ENCODE measurements around the gene ODR4.
A peak's percentile ranks its signal among the peaks of the same experiment; 100 is the strongest.

The ODR4 gene

DNA sequence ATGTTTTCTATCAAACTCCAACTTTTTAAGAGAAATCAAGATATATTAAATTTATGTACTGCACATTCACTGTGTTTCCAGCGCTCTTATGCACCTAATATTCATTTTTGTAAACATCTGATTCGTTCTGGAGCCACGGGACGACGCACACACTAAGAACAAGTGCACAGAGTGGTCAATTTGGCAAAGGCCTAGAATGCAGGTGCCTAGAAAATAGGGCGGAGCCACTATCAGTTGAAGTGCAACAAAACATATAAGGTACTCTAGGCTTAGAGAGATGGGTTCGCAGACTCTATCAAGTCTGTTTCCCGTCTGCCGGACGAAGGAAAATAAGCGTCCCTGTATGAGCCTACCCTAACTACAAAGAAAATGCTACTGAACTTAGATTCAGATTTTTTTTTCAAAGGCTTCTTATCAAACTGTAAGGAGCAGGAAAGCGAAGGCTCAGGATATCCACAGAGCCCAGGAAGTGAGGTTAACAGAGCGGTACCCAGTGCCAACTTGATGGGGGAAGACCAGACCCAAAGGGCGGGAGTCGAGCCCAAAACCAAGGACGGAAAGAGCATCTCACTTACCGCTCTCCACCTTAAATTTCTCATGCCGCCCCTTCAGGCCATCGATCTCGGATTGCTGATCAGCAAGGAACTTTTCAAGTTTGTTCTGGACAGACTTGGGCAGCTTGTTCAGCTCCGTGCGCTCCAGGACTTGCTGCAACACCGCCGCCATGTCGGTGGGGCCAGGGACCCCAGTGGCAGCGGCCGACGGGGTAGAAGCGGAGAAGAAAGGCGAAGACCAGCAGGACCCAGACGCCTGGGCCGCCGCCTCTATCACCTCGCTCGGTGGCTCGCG, 1.1 kb upstream of the ODR4 start:
- Histone ChIP-seq H3K79me2 (ENCODE audit: insufficient read depth, low read length) (peaks cover 84% of the 10 kb centered on the region), H3K4me3 (ENCODE audit: insufficient read depth, low read length, poor library complexity, severe bottlenecking) (peak overlapping the region; percentile 86), H3K36me3 (ENCODE audit: low read length) (peaks cover 36% of the 10 kb centered on the region), H3K9me2 (replicated peaks; ENCODE audit: insufficient read depth, low read length) (no peaks in the 10 kb centered on the region), H3K27ac (ENCODE audit: low read depth, low read length) (peak overlapping the region; percentile 72), H3F3A (ENCODE audit: insufficient read depth) (0 out of 2 replicates have a peak, but pooled peaks cover 4% of the 10 kb centered on the region), H3K9me3 (ENCODE audit: insufficient read depth, low read length) (no peaks in the 10 kb centered on the region), H4K20me1 (ENCODE audit: low read depth, low read length) (peaks cover 27% of the 10 kb centered on the region), H3K27me3 (ENCODE audit: low read length) (no peaks in the 10 kb centered on the region), H3K4me2 (ENCODE audit: low read depth, low read length, poor library complexity, severe bottlenecking) (peak overlapping the region; percentile 94), H3K9ac (ENCODE audit: low read length) (peak overlapping the region; percentile 81), H2AFZ (ENCODE audit: low read depth, low read length, severe bottlenecking) (peak overlapping the region; percentile 83)
- TF ChIP-seq EZH2phosphoT487 (conservative IDR thresholded peaks at IDR 0.05; ENCODE audit: low read length), result no peak
- TF ChIP-seq, protein P1, sequence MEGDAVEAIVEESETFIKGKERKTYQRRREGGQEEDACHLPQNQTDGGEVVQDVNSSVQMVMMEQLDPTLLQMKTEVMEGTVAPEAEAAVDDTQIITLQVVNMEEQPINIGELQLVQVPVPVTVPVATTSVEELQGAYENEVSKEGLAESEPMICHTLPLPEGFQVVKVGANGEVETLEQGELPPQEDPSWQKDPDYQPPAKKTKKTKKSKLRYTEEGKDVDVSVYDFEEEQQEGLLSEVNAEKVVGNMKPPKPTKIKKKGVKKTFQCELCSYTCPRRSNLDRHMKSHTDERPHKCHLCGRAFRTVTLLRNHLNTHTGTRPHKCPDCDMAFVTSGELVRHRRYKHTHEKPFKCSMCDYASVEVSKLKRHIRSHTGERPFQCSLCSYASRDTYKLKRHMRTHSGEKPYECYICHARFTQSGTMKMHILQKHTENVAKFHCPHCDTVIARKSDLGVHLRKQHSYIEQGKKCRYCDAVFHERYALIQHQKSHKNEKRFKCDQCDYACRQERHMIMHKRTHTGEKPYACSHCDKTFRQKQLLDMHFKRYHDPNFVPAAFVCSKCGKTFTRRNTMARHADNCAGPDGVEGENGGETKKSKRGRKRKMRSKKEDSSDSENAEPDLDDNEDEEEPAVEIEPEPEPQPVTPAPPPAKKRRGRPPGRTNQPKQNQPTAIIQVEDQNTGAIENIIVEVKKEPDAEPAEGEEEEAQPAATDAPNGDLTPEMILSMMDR (IDR thresholded peaks at IDR 0.05; ENCODE audit: insufficient read depth, low read length, poor library complexity, severe bottlenecking), result no peak

DNA sequence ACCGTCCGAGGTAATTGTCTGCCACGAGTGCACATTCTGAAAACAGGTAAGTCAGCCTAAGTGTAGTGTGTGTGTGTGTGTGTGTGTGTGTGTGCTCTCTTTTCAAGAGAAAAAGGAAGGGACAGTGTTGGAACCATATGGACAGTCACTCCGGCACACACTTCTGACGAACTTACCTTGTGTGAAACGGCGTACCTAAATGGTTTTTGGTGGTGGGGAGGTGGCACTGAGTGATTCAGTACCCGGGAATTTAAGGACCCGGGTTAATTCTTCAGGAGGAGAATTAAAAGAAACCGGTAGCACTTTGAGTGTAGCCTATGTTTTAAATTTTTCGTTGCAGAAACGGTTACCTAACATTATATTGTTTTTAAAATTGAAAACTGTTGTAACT, 286 bp downstream of the ODR4 start:
- Histone ChIP-seq H3F3A (ENCODE audit: insufficient read depth) (0 out of 2 replicates have a peak, but pooled peaks cover 4% of the 10 kb centered on the region), H3K79me2 (ENCODE audit: insufficient read depth, low read length) (peaks cover 76% of the 10 kb centered on the region), H2AFZ (ENCODE audit: low read depth, low read length, severe bottlenecking) (peak overlapping the region; percentile 83), H3K36me3 (ENCODE audit: low read length) (peaks cover 26% of the 10 kb centered on the region), H3K4me3 (ENCODE audit: insufficient read depth, low read length, poor library complexity, severe bottlenecking) (peak overlapping the region; percentile 86), H3K9me3 (ENCODE audit: insufficient read depth, low read length) (no peaks in the 10 kb centered on the region), H4K20me1 (ENCODE audit: low read depth, low read length) (peaks cover 17% of the 10 kb centered on the region), H3K4me2 (ENCODE audit: low read depth, low read length, poor library complexity, severe bottlenecking) (peak overlapping the region; percentile 94), H3K27me3 (ENCODE audit: low read length) (no peaks in the 10 kb centered on the region), H3K9me2 (replicated peaks; ENCODE audit: insufficient read depth, low read length) (no peaks in the 10 kb centered on the region), H3K9ac (ENCODE audit: low read length) (peak overlapping the region; percentile 81), H3K27ac (ENCODE audit: low read depth, low read length) (peak overlapping the region; percentile 72)
- no peak for TF ChIP-seq EZH2phosphoT487 (conservative IDR thresholded peaks at IDR 0.05; ENCODE audit: low read length)
- TF ChIP-seq, protein P1 (IDR thresholded peaks at IDR 0.05; ENCODE audit: insufficient read depth, low read length, poor library complexity, severe bottlenecking), result no peak

DNA sequence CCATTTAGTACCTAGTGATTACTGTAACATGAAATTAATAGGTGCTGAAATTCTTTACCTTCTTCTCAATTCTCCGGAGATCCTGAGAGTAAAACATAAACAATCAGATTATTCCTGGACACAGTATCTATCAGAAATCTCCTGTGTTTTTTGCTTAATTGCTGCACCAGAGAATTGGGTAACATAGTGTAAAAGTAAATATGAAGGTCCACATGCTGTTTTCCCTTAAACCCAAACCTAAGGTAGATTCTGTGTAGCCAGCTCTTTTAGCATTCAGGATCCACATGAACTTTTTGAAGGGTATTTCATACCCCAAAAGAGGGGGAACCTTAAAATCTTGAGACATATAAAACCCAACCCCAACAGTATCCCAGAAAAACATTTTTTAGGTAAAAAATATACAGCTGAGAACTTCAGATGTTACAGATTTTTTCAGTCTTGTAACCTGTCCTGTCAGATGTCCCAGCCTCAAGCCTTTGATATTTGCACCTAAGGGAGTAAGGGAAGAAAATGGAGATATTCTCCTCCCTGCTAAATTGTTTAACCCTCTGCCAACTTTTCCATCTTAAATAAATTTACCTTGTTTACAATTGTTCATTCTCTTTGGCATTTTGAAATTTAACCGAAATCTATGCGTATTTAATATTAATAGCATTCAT, 11.2 kb downstream of the ODR4 start:
- H3K36me3 ChIP-seq (ENCODE audit: low read length), result peaks cover 53% of the 10 kb centered on the region; the same call in 1 of the 2 replicates
- H2AFZ ChIP-seq (ENCODE audit: low read depth, low read length, severe bottlenecking), result no peak overlapping the region
- H3K9me3 ChIP-seq (ENCODE audit: insufficient read depth, low read length), result no peaks in the 10 kb centered on the region
- no peaks in the 10 kb centered on the region for H3K79me2 ChIP-seq (ENCODE audit: insufficient read depth, low read length)
- no peak for TF ChIP-seq EZH2phosphoT487 (conservative IDR thresholded peaks at IDR 0.05; ENCODE audit: low read length)
- no peaks in the 10 kb centered on the region; the same call in 1 of the 2 replicates for H3F3A ChIP-seq (ENCODE audit: insufficient read depth)
- no peak overlapping the region for H3K9ac ChIP-seq (ENCODE audit: low read length)
- no peaks in the 10 kb centered on the region for H4K20me1 ChIP-seq (ENCODE audit: low read depth, low read length)
- no peaks in the 10 kb centered on the region for H3K9me2 ChIP-seq (replicated peaks; ENCODE audit: insufficient read depth, low read length)
- H3K27ac ChIP-seq (ENCODE audit: low read depth, low read length), result no peak overlapping the region
- no peak overlapping the region for H3K4me2 ChIP-seq (ENCODE audit: low read depth, low read length, poor library complexity, severe bottlenecking)
- no peaks in the 10 kb centered on the region for H3K27me3 ChIP-seq (ENCODE audit: low read length)
- H3K4me3 ChIP-seq (ENCODE audit: insufficient read depth, low read length, poor library complexity, severe bottlenecking), result no peak overlapping the region

Data from SU-DHL-6 (cell line).